HepG2 (cell line): ENCODE results near the gene FMOD. TPM values are rescaled to one million over a fixed set of nuclear protein-coding genes. Genes with fewer than 3 reads are reported as not detected.
A peak's percentile ranks its signal among the peaks of the same experiment; 100 is the strongest.

Experiments
- HOMEZ ChIP-seq: IDR thresholded peaks from 2 replicates; pipeline ENCODE4 v1.6.1; 2016; ENCODE audit warnings: low read depth
- PITX1 ChIP-seq: sonication (generic); formaldehyde crosslinking; IDR thresholded peaks from 2 replicates; pipeline ENCODE4 v1.5.1; 2020; ENCODE audit warnings: mild to moderate bottlenecking, missing genetic modification reagents
- POLR2AphosphoS5 ChIP-seq: IDR thresholded peaks from 2 replicates; pipeline ENCODE4 v1.6.1; 2012; ENCODE audit warnings: low read depth, low read length
- RFX5 ChIP-seq: IDR thresholded peaks from 2 replicates; pipeline ENCODE4 v1.6.1; 2011; ENCODE audit warnings: low read depth, low read length, improper control_type of control experiment
- SNAPC4 ChIP-seq: sonication (generic); formaldehyde crosslinking; IDR thresholded peaks from 2 replicates; pipeline ENCODE4 v1.4.0; 2020; ENCODE audit warnings: mild to moderate bottlenecking, missing genetic modification reagents
- TCF12 ChIP-seq, 2 experiments: fragments of 450-650 bp in 1 of 2; sonication (generic) in 1 of 2; formaldehyde crosslinking in 1 of 2; IDR thresholded peaks; 2 replicates each; pipeline versions ENCODE4 v1.6.1 to v1.8.0; 2017 to 2022; ENCODE audit warnings: antibody characterized with exemption in 1 of 2, mild to moderate bottlenecking in 1 of 2, missing genetic modification reagents in 1 of 2, moderate library complexity in 1 of 2
- ZNF263 ChIP-seq: sonication (generic); formaldehyde crosslinking; IDR thresholded peaks from 2 replicates; pipeline ENCODE4 v1.4.0; 2020; ENCODE audit warnings: missing genetic modification reagents
- ZNF780A ChIP-seq: sonication (generic); formaldehyde crosslinking; IDR thresholded peaks from 2 replicates; pipeline ENCODE4 v1.8.0; 2022; ENCODE audit warnings: mild to moderate bottlenecking, missing genetic modification reagents, moderate library complexity
- polyA plus RNA-seq, 8 experiments: library from polyadenylated mRNA; depleted of rRNA in 3 of 8; stranded (reverse) in 7 of 8; unstranded in 1 of 8; fragments of >200 nt; fragmentation: Illumina TruSeq in 4 of 8; extraction: Trizol in 4 of 8; gene quantifications; 2 replicates each; pipeline versions ENCODE4 v1.2.1 to v1.2.3, GENCODE V29; 2011 to 2016; ENCODE audit warnings: low read depth in 4 of 8, missing spikeins in 1 of 8, mixed read lengths in 1 of 8; ENCODE audit not compliant: insufficient read depth in 1 of 8
- total RNA-seq, 5 experiments: library from RNA; depleted of rRNA; stranded (reverse); fragments of >200 nt; fragmentation: Illumina TruSeq; extraction: Trizol; gene quantifications; 2 replicates each; pipeline ENCODE4 v1.2.3, GENCODE V29; 2016; ENCODE audit warnings: low read depth in 1 of 5
- TF ChIP-seq, protein P1 (sequence below): sonication (generic); formaldehyde crosslinking; conservative IDR thresholded peaks from 2 replicates; pipeline ENCODE4 v1.8.0; 2022; ENCODE audit warnings: mild to moderate bottlenecking, moderate library complexity, missing genetic modification reagents
- TF ChIP-seq, protein P2 (sequence below): sonication (generic); formaldehyde crosslinking; IDR thresholded peaks from 2 replicates; pipeline ENCODE4 v1.5.1; 2020; ENCODE audit warnings: mild to moderate bottlenecking, missing genetic modification reagents, moderate library complexity

The FMOD gene
- total and polyA plus RNA-seq, 2 of the 13 experiments (the other 11 are each of a cell fraction or from before 2014, with no cell fraction given), result 0.08 TPM; not detected in 1

- TF ChIP-seq, protein P1, sequence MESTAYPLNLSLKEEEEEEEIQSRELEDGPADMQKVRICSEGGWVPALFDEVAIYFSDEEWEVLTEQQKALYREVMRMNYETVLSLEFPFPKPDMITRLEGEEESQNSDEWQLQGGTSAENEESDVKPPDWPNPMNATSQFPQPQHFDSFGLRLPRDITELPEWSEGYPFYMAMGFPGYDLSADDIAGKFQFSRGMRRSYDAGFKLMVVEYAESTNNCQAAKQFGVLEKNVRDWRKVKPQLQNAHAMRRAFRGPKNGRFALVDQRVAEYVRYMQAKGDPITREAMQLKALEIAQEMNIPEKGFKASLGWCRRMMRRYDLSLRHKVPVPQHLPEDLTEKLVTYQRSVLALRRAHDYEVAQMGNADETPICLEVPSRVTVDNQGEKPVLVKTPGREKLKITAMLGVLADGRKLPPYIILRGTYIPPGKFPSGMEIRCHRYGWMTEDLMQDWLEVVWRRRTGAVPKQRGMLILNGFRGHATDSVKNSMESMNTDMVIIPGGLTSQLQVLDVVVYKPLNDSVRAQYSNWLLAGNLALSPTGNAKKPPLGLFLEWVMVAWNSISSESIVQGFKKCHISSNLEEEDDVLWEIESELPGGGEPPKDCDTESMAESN (CRISPR knock-in tag), result peak; percentile 46; the same call in 1 of the 2 replicates
- TF ChIP-seq SNAPC4 (CRISPR knock-in tag), result 0 out of 2 replicates have a peak, but pooled peaks have one; percentile 29
- TF ChIP-seq, protein P2, sequence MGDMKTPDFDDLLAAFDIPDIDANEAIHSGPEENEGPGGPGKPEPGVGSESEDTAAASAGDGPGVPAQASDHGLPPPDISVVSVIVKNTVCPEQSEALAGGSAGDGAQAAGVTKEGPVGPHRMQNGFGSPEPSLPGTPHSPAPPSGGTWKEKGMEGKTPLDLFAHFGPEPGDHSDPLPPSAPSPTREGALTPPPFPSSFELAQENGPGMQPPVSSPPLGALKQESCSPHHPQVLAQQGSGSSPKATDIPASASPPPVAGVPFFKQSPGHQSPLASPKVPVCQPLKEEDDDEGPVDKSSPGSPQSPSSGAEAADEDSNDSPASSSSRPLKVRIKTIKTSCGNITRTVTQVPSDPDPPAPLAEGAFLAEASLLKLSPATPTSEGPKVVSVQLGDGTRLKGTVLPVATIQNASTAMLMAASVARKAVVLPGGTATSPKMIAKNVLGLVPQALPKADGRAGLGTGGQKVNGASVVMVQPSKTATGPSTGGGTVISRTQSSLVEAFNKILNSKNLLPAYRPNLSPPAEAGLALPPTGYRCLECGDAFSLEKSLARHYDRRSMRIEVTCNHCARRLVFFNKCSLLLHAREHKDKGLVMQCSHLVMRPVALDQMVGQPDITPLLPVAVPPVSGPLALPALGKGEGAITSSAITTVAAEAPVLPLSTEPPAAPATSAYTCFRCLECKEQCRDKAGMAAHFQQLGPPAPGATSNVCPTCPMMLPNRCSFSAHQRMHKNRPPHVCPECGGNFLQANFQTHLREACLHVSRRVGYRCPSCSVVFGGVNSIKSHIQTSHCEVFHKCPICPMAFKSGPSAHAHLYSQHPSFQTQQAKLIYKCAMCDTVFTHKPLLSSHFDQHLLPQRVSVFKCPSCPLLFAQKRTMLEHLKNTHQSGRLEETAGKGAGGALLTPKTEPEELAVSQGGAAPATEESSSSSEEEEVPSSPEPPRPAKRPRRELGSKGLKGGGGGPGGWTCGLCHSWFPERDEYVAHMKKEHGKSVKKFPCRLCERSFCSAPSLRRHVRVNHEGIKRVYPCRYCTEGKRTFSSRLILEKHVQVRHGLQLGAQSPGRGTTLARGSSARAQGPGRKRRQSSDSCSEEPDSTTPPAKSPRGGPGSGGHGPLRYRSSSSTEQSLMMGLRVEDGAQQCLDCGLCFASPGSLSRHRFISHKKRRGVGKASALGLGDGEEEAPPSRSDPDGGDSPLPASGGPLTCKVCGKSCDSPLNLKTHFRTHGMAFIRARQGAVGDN, result peak; percentile 76
- peak; percentile 9; the same call in 1 of the 2 replicates for TF ChIP-seq PITX1 (CRISPR knock-in tag)
- no peak for TF ChIP-seq ZNF780A (CRISPR knock-in tag)
- TF ChIP-seq TCF12 (IDR thresholded peaks at IDR 0.05), result no peak
- TF ChIP-seq TCF12 (CRISPR knock-in tag; IDR thresholded peaks at IDR 0.05), result no peak
- no peak for TF ChIP-seq HOMEZ (CRISPR knock-in tag)
- TF ChIP-seq RFX5, result peak; percentile 98
- TF ChIP-seq POLR2AphosphoS5, result peak; percentile 29; the same call in 1 of the 2 replicates
- TF ChIP-seq ZNF263 (CRISPR knock-in tag), result peak; percentile 88
These were observed 23.9 kb downstream of the FMOD start (continued) for GRCh38 chr1:203326830-203327683.
